ENCODE results near the gene PHACTR3. TPM values are rescaled to one million over a fixed set of nuclear protein-coding genes. Genes with fewer than 3 reads are reported as not detected.

Gene PHACTR3
- total RNA-seq, 2 donors from 2014 or later: not detected

- no peak for TF ChIP-seq CTCF (IDR thresholded peaks at IDR 0.05)
- Histone ChIP-seq H3K4me3 (peak overlapping the region; percentile 40), H3K4me1 (ENCODE audit: control insufficient read depth in 1 of 2, low read depth in 2 of 2) (peaks cover 9 to 40% of the 10 kb centered on the region in 2 donors), H3K36me3 (no peaks in the 10 kb centered on the region), H3K27ac (peak overlapping the region in 1 of 2 donors; percentile 17), H3K27me3 (replicated peaks; ENCODE audit: insufficient read depth) (no peaks in the 10 kb centered on the region), H3K9me3 (no peaks in the 10 kb centered on the region)
- ATAC-seq (ENCODE audit: insufficient number of reproducible peaks, low FRiP score, low read depth) (no peak), DNase-seq (ENCODE audit: low spot score) (no peak)
Observed at GRCh38 chr20:59749301-59749700, 145.0 kb downstream of the PHACTR3 start.

- Histone ChIP-seq H3K27me3 (replicated peaks; ENCODE audit: insufficient read depth) (no peaks in the 10 kb centered on the region), H3K4me1 (ENCODE audit: control insufficient read depth in 1 of 2, low read depth in 2 of 2) (peaks cover 9 to 40% of the 10 kb centered on the region in 2 donors), H3K27ac (no peak overlapping the region), H3K9me3 (no peaks in the 10 kb centered on the region), H3K4me3 (no peak overlapping the region), H3K36me3 (no peaks in the 10 kb centered on the region)
- ATAC-seq (ENCODE audit: insufficient number of reproducible peaks, low FRiP score, low read depth) (no peak), DNase-seq (ENCODE audit: low spot score) (no peak)
- TF ChIP-seq CTCF (IDR thresholded peaks at IDR 0.05): no peak
Observed at GRCh38 chr20:59750209-59750840, 146.0 kb downstream of the PHACTR3 start.

- no peaks in the 10 kb centered on the region for H3K9me3 ChIP-seq
- H3K4me3 ChIP-seq: no peak overlapping the region
- H3K27me3 ChIP-seq (replicated peaks; ENCODE audit: insufficient read depth): no peaks in the 10 kb centered on the region
- ATAC-seq (ENCODE audit: insufficient number of reproducible peaks, low FRiP score, low read depth): no peak
- no peaks in the 10 kb centered on the region for H3K36me3 ChIP-seq
- TF ChIP-seq CTCF (IDR thresholded peaks at IDR 0.05): peak; percentile 66
- no peak overlapping the region for H3K27ac ChIP-seq
- DNase-seq (ENCODE audit: low spot score): no peak
- peaks cover 9 to 40% of the 10 kb centered on the region in 2 donors for H3K4me1 ChIP-seq (ENCODE audit: control insufficient read depth in 1 of 2, low read depth in 2 of 2)
Observed at GRCh38 chr20:59751075-59751711, 146.9 kb downstream of the PHACTR3 start.

- Histone ChIP-seq H3K36me3 (no peaks in the 10 kb centered on the region), H3K9me3 (no peaks in the 10 kb centered on the region), H3K27ac (no peak overlapping the region), H3K27me3 (replicated peaks; ENCODE audit: insufficient read depth) (no peaks in the 10 kb centered on the region), H3K4me3 (no peak overlapping the region), H3K4me1 (ENCODE audit: control insufficient read depth in 1 of 2, low read depth in 2 of 2) (peaks cover 9 to 40% of the 10 kb centered on the region in 2 donors)
- ATAC-seq (ENCODE audit: insufficient number of reproducible peaks, low FRiP score, low read depth) (no peak), DNase-seq (ENCODE audit: low spot score) (no peak)
- TF ChIP-seq CTCF (IDR thresholded peaks at IDR 0.05): no peak
Observed at GRCh38 chr20:59752101-59752586, 147.8 kb downstream of the PHACTR3 start.

- H3K36me3 ChIP-seq: no peaks in the 10 kb centered on the region
- no peak overlapping the region for H3K27ac ChIP-seq
- peaks cover 9 to 40% of the 10 kb centered on the region in 2 donors for H3K4me1 ChIP-seq (ENCODE audit: control insufficient read depth in 1 of 2, low read depth in 2 of 2)
- no peak for TF ChIP-seq CTCF (IDR thresholded peaks at IDR 0.05)
- H3K27me3 ChIP-seq (replicated peaks; ENCODE audit: insufficient read depth): no peaks in the 10 kb centered on the region
- DNase-seq (ENCODE audit: low spot score) (no peak), ATAC-seq (ENCODE audit: insufficient number of reproducible peaks, low FRiP score, low read depth) (no peak)
- no peak overlapping the region for H3K4me3 ChIP-seq
- H3K9me3 ChIP-seq: no peaks in the 10 kb centered on the region
Observed at GRCh38 chr20:59752704-59753460, 148.5 kb downstream of the PHACTR3 start.
